B cell (primary cell): ENCODE data around the gene MAP2K6. TPM values are rescaled to one million over a fixed set of nuclear protein-coding genes. Genes with fewer than 3 reads are reported as not detected.

Experiments used
- ATAC-seq: fragments of 200-7000 bp; cut with Tn5 transposase; one replicate; pipeline ENCODE4 v1.10.0; 2021; ENCODE audit warnings: low read depth, mild to moderate bottlenecking, moderate number of reproducible peaks, moderate library complexity
- CTCF ChIA-PET: fragments of 350-600 bp; sonication (Branson Sonifier 250); formaldehyde crosslinking; loops from one replicate; lab custom pipeline; 2021; ENCODE audit warnings: antibody characterized with exemption, inconsistent platforms; lab: Charles Lee
- POLR2A ChIA-PET: fragments of 350-600 bp; sonication (Branson Sonifier 250); formaldehyde crosslinking; loops from one replicate; lab custom pipeline; 2021; ENCODE audit warnings: antibody characterized with exemption; lab: Charles Lee
- DNase-seq: peaks from one replicate; pipeline ENCODE4 v3.0.0; 2013
- H2AFZ ChIP-seq: 2 replicates; pipeline ENCODE4 v1.6.1; 2012; ENCODE audit warnings: mild to moderate bottlenecking, low read depth, low read length; ENCODE audit not compliant: insufficient read depth, poor library complexity, severe bottlenecking
- H3K27ac ChIP-seq, 2 donors: 1 replicate in 1 of 2; 2 replicates in 1 of 2; pipeline ENCODE4 v1.5.1; 2012 to 2013; ENCODE audit warnings: low read length in 2 of 2, mild to moderate bottlenecking in 2 of 2, moderate library complexity in 1 of 2
- H3K27me3 ChIP-seq, 4 experiments: fragments of 200-600 bp in 1 of 4; sonication (generic) in 1 of 4; replicated peaks in 1 of 4; 1 replicate in 2 of 4; 2 replicates in 2 of 4; pipeline versions ENCODE4 v1.6.1 to v1.7.0; 2013 to 2016; ENCODE audit warnings: low read length in 3 of 4, mild to moderate bottlenecking in 2 of 4, mixed read lengths in 1 of 4, moderate library complexity in 1 of 4; ENCODE audit not compliant: insufficient read depth in 4 of 4, control insufficient read depth in 3 of 4; ENCODE audit errors: control extremely low read depth in 1 of 4
- H3K36me3 ChIP-seq, 2 experiments: replicated peaks in 1 of 2; 1 replicate in 1 of 2; 2 replicates in 1 of 2; pipeline versions ENCODE4 v1.6.1 to v1.7.1; 2013; ENCODE audit warnings: low read length in 1 of 2; ENCODE audit not compliant: insufficient read depth in 2 of 2, control insufficient read depth in 1 of 2; ENCODE audit errors: control extremely low read depth in 1 of 2, extremely low read depth in 1 of 2
- H3K4me1 ChIP-seq, 2 donors: fragments of 200-600 bp in 1 of 2; sonication (generic) in 1 of 2; 1 replicate in 1 of 2; 2 replicates in 1 of 2; pipeline versions ENCODE4 v1.5.1 to v1.6.1; 2013 to 2017; ENCODE audit warnings: low read length in 2 of 2; ENCODE audit not compliant: control insufficient read depth in 2 of 2, insufficient read depth in 2 of 2
- H3K4me2 ChIP-seq: replicated peaks from 2 replicates; pipeline ENCODE3; 2012; ENCODE audit warnings: mild to moderate bottlenecking, low read depth, low read length; ENCODE audit not compliant: poor library complexity, severe bottlenecking
- H3K4me3 ChIP-seq, 5 experiments: fragments of 200-600 bp in 1 of 5; sonication (generic) in 1 of 5; 1 replicate in 3 of 5; 2 replicates in 2 of 5; pipeline versions ENCODE4 v1.5.1 to v1.7.0; 2011 to 2016; ENCODE audit warnings: low read length in 4 of 5, mild to moderate bottlenecking in 4 of 5, low read depth in 2 of 5, control low read depth in 1 of 5, moderate library complexity in 1 of 5; ENCODE audit not compliant: insufficient read depth in 1 of 5; ENCODE audit errors: control extremely low read depth in 1 of 5, extremely low read depth in 1 of 5
- H3K79me2 ChIP-seq: fragments of 200-600 bp; sonication (generic); one replicate; pipeline ENCODE4 v1.6.0; 2016; ENCODE audit warnings: low read length; ENCODE audit not compliant: control insufficient read depth, insufficient read depth
- H3K9ac ChIP-seq: fragments of 200-600 bp; sonication (generic); 2 replicates; pipeline ENCODE4 v1.6.1; 2017; ENCODE audit warnings: mild to moderate bottlenecking, low read length, moderate library complexity
- H3K9me3 ChIP-seq, 3 donors: one replicate each; pipeline versions ENCODE4 v1.6.1 to v1.7.1; 2013; ENCODE audit warnings: low read length in 2 of 3; ENCODE audit not compliant: control insufficient read depth in 2 of 3, insufficient read depth in 1 of 3; ENCODE audit errors: control extremely low read depth in 1 of 3
- H4K20me1 ChIP-seq: 2 replicates; pipeline ENCODE4 v1.6.0; 2012; ENCODE audit warnings: mild to moderate bottlenecking, low read length; ENCODE audit not compliant: insufficient read depth, control insufficient read depth, poor library complexity, severe bottlenecking
- H3K27ac Mint-ChIP-seq: one replicate; pipeline ENCODE4 v1.8.0; 2021; ENCODE audit warnings: mixed read lengths
- H3K27me3 Mint-ChIP-seq: one replicate; pipeline ENCODE4 v1.8.0; 2021; ENCODE audit warnings: mixed read lengths
- H3K4me1 Mint-ChIP-seq: one replicate; pipeline ENCODE4 v1.8.0; 2021; ENCODE audit warnings: mixed read lengths
- H3K4me3 Mint-ChIP-seq: one replicate; pipeline ENCODE4 v1.8.0; 2021; ENCODE audit warnings: mixed read lengths
- H3K9me3 Mint-ChIP-seq: one replicate; pipeline ENCODE4 v1.8.0; 2022; ENCODE audit warnings: mixed read lengths; ENCODE audit not compliant: insufficient read depth
- CTCF ChIP-seq: fragments of 200-600 bp; IDR thresholded peaks from one replicate; pipeline ENCODE4 v1.8.0; 2022; ENCODE audit warnings: antibody characterized with exemption, mild to moderate bottlenecking
- EZH2 ChIP-seq: IDR thresholded peaks from 2 replicates; pipeline ENCODE4 v1.6.1; 2012; ENCODE audit warnings: borderline replicate concordance, low read depth, mild to moderate bottlenecking, moderate library complexity, low read length; ENCODE audit not compliant: insufficient read depth, poor library complexity, severe bottlenecking
- WGBS: methylation state at CpG from one replicate; pipeline ENCODE4 v1.1.5; 2013; ENCODE audit warnings: missing lambda C conversion rate; ENCODE audit not compliant: insufficient coverage; 5-methylcytosine and 5-hydroxymethylcytosine counted together
- intact Hi-C: fragments of 100-400 bp; cut with micrococcal nuclease; formaldehyde crosslinking; loops from one replicate; pipeline ENCODE4 v1.10.0; 2022
- polyA plus RNA-seq: library from polyadenylated mRNA; depleted of rRNA; stranded (reverse); fragments of >200 nt; gene quantifications from 2 replicates; pipeline ENCODE4 v1.2.3, GENCODE V29; 2012
- total RNA-seq, 2 donors: library from RNA; stranded (reverse); fragments of 120-200 nt in 1 of 2; gene quantifications; 1 replicate in 1 of 2; 2 replicates in 1 of 2; pipeline versions ENCODE4 v1.2.3 to v1.2.4, GENCODE V29; 2013 to 2022

Gene MAP2K6
- total and polyA plus RNA-seq, 2 donors (not counting 1 experiment from before 2014, with no cell fraction given), result 2.4 to 7.7 TPM

- Histone ChIP-seq H2AFZ (no peak overlapping the region), H3K9ac (no peak overlapping the region), H3K36me3 (no peaks in the 10 kb centered on the region), H3K4me1 (peaks cover 3 to 5% of the 10 kb centered on the region in 2 donors), H3K27ac (no peak overlapping the region), H3K79me2 (no peaks in the 10 kb centered on the region), H4K20me1 (no peaks in the 10 kb centered on the region), H3K9me3 (no peaks in the 10 kb centered on the region), H3K4me3 (no peak overlapping the region), H3K27me3 (peaks cover 0 to 5% (median 2%) of the 10 kb centered on the region in 4 experiments), H3K4me2 (no peak overlapping the region)
- WGBS, result 36% methylated on average over 3 of the region's 3 CpGs
- intact Hi-C loops, result no loop called here
- POLR2A ChIA-PET, result interaction anchor here (0.8 kb wide), 1 partner anchor 40 kb away, joined by 3 read pairs; no protein-coding TSS in a partner anchor
- ATAC-seq (no peak), DNase-seq (no peak)
- Mint-ChIP-seq H3K4me1 (peaks cover 2% of the 10 kb centered on the region), H3K27ac (no peak overlapping the region), H3K4me3 (no peak overlapping the region), H3K27me3 (peaks cover 13% of the 10 kb centered on the region), H3K9me3 (no peaks in the 10 kb centered on the region)
- CTCF ChIA-PET, result interaction anchor here (1.3 kb wide), 1 partner anchor 27 kb away, joined by 3 read pairs; no protein-coding TSS in a partner anchor
- no peak for TF ChIP-seq CTCF
- TF ChIP-seq EZH2, result no peak
Observed at GRCh38 chr17:69367298-69367697, 47.2 kb upstream of the MAP2K6 start.

GRCh38 chr17:69373069-69373468, 41.4 kb upstream of the MAP2K6 start:
- H3K4me3 ChIP-seq, result no peak overlapping the region
- intact Hi-C loops, result no loop called here
- H3K27me3 ChIP-seq, result no peaks in the 10 kb centered on the region
- Mint-ChIP-seq H3K4me3 (no peak overlapping the region), H3K4me1 (peaks cover 13% of the 10 kb centered on the region), H3K27ac (no peak overlapping the region), H3K9me3 (no peaks in the 10 kb centered on the region), H3K27me3 (peaks cover 10% of the 10 kb centered on the region)
- POLR2A ChIA-PET, result no interaction called here
- WGBS, result 100% methylated on average over 1 of the region's 2 CpGs
- no peaks in the 10 kb centered on the region for H3K79me2 ChIP-seq
- ATAC-seq (no peak), DNase-seq (no peak)
- H3K9ac ChIP-seq, result no peak overlapping the region
- H3K4me1 ChIP-seq, result peaks cover 10 to 15% of the 10 kb centered on the region in 2 donors
- H3K4me2 ChIP-seq, result no peak overlapping the region
- no peak overlapping the region for H3K27ac ChIP-seq
- CTCF ChIA-PET, result no interaction called here
- no peak overlapping the region for H2AFZ ChIP-seq
- no peak for TF ChIP-seq CTCF
- TF ChIP-seq EZH2, result no peak
- no peaks in the 10 kb centered on the region for H3K36me3 ChIP-seq
- peaks cover 0 to 3% (median 0%) of the 10 kb centered on the region in 3 donors for H3K9me3 ChIP-seq
- no peaks in the 10 kb centered on the region for H4K20me1 ChIP-seq
